Activated CD4-positive, alpha-beta T cell treated with anti-CD3 and anti-CD28 coated beads, Interleukin-2, amount 50 U/mL, for 1 hour (primary cell): ENCODE results near the gene CTAG1B.
"Not testable (repeated sequence)": the region's sequence is repeated elsewhere in the genome, so short reads cannot be mapped to it uniquely, and the experiment has no call there.

Source experiments
- DNase-seq: peaks from one replicate; pipeline ENCODE4 v3.0.0-alpha.2; 2020

The CTAG1B gene

DNA sequence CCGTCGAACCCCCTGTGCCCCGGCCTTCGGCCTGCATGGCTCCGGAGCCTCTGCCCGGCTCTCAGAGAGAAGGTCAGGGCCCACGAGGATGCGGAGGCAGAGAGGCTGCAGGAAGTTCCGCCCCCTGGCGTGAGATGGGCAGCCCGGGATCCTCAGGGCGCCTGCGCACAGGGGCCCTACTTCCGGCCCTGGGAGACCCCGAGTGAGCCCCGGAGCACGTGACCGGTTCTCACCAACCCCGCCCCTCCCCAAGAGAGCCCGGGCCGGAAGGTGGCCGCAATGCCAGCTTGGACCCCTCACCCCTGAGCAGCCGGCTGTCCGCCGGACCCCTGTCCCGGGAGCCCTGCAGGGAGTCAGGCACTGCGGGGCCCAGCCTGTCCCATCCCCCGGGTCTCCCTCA is at the start of gene CTAG1B:
TSS of gene CTAG1B (minus strand) at position 101 of the 400 bp plus-strand sequence. CDS start at position 37, 64 bp downstream.
- DNase-seq, result not testable (repeated sequence)

DNA sequence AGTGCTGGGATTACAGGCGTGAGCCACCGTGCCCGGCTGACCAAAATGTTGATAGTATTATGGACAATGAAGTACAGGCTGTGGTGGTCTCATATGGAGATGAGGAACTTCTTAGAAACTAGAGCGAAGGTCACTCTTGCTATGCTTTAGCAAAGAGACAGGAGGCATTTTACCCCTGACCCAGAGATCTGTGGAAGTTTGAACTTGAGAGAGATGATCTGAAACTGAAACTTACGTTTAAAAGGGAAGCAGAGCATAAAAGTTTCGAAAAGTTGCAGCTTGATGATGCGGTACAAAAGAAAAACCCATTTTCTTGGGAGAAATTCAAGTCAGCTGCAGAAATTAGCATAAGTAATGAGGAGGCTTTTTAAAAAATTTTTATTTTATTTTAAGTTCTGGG is 42.8 kb upstream of the CTAG1B start:
- no peak for DNase-seq

DNA sequence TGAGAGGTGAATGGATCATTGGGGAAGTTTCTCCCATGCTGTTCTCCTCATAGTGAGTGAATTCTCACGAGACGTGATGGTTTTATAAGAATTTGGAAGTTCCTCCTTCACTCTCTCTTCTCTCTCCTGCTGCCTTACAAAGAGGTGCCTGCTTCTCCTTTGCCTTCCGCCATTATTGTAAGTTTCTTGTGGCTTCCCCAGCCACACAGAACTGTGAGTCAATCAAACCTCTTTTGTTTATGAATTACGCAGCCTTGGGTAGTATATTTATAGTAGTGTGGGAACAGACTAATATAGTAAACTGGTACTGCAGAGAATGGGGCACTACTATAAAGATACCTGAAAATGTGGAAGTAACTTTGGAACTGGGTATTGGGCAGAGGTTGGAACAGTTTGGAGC is 42.1 kb upstream of the CTAG1B start:
- DNase-seq, result no peak

DNA sequence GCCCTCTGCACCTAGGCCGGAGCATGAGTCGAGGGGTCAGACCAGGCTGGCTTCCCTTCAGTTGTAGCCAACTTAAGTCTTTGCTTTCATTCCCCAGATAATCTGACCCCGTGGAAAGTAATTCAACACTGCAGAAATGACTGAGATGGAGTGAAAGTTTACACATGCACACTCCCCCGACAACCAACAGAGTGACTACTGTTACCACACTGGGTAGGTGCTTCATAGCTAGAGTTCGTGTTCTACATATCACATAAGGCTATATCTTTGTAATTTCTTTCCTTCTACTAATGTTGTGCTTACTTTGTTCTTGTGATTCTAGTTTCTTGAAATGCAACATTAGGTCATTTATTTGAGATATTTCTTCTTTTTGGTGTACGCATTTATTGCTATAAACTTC is 41.5 kb upstream of the CTAG1B start:
- no peak for DNase-seq

DNA sequence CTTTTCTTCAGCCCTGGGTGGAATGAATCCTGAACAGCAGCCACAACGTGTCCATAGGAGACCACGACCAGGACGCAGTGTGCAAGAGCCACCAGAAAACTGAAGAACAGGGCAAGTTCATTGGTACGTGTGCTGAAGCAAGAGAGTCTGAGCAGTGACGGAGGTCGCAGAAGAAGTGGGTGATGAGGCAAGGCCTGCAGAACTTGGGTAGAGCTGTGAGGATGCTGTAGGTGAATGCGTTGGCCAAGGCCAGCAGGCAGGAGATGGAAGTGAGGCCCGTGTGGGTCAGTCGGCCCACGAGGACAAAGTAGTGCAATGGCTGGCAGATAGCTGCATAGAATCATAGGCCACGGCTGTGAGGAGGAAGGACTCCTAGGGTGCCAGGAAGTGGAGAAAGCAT is 39.9 kb upstream of the CTAG1B start:
- no peak for DNase-seq

DNA sequence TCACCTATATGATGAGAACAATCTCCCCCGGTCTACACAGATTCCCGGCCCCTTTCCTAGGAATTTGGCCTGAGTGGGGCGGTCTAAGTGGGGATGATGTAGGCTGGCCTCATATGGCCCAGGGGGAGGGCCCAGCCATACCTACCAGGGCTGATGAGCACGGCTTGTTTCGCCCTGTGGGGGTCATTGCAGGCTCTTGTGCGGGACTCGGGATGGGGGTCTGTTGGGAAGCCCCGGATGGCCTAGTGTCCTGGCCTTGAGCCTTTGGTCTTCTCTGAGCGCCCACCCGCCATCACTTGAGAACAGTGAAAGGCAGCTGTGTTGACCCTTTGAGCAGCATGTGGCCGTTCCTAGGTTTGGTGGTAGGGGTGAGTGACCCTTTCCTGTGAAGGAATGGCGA is 39.1 kb upstream of the CTAG1B start:
- no peak for DNase-seq

DNA sequence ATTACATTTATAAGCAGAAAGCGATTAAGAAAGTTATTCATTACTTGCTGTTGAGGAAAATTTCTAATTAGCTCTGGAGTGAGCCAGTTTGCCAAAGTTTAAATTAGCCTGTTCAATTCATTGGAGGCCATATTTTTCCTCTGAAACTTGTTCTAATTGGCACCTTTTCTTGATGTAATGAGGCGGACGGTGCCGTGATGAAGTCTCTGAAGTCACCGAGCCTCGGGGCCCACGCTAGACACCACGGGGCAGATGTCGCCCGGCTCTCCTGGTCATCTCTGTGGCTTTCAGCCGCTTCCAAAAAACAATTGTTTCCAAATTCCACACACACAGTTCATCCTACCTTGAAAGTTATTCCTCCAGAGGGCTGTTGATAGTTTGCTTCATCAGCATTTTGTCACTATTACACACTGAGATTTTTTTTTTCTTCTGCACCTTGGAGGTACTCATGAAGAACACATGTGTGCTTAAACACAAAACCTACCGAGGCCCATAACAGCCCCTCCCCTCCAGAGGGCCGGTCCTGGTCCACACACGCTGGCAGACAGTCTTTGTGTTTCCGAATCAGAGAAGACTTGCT is 38.2 kb upstream of the CTAG1B start:
- no peak for DNase-seq

DNA sequence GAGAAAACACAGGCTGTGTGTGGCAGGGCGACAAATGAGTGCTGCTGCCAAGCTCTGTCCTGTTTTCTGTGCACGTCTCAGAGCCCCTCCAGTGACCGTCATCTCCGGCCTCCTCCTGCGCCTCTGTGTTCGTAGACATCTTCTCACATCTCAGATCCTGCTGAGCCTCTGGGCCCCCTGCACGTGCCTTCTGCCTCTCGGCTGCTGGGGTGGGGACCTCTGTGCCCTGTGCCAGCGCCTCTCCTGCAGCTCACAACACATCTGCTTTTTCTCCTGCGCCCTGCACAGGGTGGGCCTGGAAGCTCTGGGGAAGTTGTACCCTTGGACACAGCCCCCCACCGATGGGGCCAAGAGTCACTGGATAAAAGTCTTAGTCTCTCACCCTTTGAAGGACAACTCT is 36.7 kb upstream of the CTAG1B start:
- no peak for DNase-seq

DNA sequence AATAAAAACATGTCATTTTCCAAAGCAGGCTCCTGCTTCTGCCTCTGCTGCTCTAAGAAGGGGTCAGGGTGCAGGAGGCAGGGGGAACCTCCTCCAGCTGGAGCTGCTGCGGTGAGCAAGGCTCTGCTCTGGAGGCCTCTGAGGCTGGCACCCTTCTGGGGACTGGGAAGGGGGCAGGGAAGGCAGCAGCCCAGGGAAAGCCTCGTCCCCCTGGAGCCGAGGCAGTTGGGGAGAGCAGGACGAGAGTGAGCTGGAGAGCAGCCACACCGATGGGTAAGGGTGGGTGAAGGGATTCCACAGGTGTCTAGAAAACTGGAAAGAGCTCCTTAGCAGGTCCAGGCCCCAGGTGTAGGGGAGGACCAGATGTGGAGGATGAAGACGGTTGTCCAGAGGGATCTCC is 36.3 kb upstream of the CTAG1B start:
- DNase-seq, result no peak

DNA sequence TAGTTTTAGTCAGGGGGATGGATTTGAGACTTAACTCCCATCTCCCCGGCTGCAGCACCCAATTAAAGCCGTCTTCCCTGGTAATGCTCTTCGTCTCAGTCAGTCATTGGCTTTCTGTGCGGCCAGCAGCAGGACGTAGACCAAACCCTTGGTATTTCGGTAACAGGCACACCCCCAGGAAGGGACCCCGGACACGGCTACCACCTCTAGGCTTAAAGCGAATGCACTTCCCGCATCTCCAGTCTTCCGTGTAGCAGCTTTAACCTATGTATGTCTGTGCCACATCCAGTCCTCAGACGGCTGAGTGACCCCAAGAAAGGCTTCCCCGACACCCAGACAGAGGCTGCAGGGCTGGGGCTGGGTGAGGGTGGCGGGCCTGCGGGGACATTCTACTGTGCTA is 35.8 kb upstream of the CTAG1B start:
- no peak for DNase-seq

DNA sequence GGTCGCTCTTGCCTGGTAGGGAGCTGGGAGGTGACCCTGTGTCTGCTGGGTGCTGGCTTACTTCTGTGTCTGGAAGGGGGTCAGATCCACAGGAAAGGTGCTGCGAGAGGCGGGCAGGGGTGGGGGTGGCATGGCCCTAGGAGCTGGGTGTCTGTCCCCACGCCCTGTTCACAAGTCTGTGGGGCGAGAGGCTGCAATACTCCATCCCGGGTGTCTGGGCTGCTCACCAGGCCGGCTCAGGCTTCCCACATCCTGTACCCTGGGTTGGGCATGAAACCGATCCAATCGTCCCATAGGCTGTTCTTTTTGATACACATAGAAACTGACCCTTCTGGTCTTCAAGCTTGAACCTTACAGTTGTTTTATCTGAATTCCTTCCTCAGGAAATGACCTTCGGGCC is 35.3 kb upstream of the CTAG1B start:
- no peak for DNase-seq

DNA sequence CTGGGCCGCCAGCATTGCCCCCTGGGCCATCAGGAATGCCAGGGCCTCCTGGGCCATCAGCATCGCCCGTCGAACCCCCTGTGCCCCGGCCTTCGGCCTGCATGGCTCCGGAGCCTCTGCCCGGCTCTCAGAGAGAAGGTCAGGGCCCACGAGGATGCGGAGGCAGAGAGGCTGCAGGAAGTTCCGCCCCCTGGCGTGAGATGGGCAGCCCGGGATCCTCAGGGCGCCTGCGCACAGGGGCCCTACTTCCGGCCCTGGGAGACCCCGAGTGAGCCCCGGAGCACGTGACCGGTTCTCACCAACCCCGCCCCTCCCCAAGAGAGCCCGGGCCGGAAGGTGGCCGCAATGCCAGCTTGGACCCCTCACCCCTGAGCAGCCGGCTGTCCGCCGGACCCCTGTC is 34.3 kb upstream of the CTAG1B start, which contains the start of gene CTAG2:
TSS of gene CTAG2 (minus strand) at position 167 of the 400 bp plus-strand sequence. CDS start at position 103, 64 bp downstream.
- DNase-seq, result not testable (repeated sequence)

DNA sequence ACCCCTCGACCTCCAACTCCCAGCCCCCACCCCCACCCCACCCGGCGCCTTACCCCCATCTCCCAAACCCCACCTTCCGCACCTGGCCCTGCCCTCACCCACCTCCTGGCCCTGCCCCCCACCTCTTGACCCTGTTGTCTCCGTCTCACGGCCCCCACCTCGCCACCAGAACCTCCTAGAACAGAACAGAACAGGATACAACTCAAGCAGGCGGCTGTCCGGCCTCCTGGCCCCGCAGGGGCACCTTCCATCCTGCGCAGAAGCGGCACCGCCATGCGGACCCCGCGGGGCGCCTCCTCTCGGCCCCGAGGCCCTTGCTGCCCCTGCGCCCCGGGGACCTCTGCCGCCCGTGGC is 33.9 kb upstream of the CTAG1B start:
- no peak for DNase-seq

DNA sequence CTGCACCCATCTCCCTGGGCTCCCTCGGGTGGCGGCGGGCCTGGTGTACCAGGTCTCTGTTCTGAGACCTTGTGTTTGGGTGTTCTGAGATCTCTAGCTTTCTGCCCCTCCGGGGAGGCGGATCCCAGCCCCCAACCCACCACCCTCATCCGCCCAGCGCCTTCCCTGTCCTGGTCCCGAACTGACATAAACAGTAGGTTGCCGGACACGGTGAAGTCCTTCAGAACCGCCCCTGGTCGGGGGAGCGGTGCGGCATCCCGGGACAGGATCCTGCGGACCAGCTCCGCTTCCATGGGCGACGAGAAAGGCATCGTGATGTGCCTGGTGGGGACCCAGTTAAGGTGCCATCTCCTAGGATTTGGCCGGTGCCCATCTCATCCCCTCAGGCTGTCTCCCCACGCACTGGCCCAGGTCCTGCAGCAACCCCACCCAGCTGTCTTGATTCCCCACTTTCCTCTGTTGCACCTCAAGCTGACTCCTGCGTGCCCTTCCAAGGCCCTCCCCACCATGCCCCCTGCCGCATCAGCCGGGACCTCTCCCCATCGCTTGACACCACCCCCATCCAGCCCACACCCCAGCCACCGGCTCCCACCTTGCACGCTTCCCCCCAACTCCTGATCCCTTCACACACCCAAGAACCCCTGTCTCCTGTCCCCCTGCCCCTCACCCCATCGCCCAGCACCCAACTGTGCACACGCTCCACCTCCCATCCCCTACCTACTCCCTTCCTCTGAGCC is 33.4 kb upstream of the CTAG1B start:
- DNase-seq, result no peak

DNA sequence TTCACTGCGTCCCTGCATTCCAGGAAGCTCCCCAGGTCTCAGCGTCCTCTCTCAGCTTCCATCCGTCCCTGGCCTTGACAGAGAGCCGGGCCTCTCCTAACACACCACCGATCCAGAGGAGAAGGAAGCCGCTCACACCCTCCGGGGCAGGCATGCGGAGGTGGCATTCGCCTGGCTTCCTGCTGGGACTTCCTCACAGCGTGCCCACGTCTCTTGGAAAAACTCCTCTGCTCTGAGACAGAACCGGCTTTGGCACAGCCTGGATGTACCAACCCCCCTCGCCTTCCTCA is 31.1 kb upstream of the CTAG1B start:
- no peak for DNase-seq

DNA sequence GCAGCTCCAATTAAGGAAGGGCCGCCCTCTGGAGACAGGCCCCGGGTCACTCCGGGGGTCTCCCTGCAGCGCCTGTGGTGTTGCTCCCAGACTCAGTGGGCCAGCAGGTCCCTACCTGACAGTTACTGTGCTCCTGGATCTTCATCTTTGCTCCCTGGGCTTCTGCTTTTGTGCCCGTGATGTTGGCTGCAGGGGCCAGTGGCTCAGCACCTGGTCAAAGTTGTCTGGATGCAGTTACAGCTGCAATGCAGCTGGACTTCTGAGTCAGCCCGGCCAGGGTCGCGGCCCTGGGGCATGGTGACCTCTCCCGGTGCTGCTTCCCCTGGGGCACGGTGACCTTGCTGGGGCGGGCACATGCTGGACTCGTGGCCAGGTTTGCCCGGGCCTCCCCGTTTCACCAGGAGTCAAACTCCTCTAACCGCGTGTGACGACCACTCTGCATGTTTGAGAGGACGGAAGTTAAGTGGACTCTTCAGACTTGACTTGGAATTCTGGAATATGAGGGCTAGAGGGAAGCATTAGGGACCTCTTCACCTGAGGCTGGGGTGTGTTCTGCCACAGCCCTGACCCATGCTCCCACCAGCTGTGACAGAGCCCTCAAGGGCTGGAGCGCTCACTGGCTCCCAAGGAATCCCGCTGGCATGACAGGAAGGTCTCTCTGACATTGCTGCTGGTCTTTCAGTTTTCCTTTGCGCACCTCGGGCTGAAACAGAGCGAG is 30.6 kb upstream of the CTAG1B start:
- DNase-seq, result no peak

DNA sequence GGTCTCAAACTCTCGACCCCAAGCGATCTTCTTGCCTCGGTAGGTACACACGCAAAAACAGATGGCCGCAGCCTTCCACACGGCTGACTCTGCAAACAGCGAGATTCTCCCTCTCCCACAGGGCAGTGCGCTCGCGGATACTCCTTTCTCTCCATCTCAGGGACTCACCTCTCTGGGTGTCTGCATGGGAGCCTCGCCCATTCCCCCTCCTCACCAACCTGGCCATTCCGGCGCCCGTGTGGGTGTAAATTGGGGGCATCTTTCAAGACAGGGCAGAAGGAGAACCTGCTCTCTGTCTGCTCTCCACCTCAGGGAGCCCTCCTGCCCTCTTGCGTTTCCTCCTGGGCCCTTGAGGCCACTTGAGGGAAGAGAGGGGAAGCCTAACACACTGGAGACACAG is 29.8 kb upstream of the CTAG1B start:
- no peak for DNase-seq

DNA sequence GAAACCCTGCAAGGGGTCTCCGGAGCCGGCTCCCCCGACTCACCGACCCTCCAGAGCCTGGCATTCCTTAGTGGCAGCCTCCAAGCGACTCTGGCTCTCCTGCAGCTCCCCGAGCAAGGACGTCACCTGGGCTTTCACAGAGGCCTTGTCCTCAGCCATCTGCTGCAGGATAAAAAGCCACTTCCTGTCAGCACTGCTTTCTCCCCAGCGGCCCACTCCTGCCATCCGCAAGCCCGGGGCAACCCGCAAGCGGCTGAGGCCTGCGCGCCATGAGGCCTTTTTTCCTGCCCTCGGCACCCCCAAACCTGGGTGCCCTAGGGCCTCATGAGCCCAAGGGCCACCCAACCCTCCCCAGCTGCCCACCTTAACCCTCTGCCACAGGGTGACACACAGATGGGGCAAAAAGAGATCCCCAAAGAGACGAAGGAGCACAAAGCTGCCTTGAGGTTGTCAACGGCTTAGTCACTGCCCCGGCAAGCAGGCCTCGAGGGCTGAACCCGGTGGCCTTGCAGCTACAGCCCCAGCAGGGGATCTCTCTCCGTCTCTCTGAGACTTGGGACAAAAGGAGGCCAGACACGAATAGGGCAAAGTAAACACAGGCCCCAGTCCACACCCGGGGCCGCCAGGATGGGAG is 26.8 kb upstream of the CTAG1B start:
- DNase-seq, result not testable (repeated sequence)

DNA sequence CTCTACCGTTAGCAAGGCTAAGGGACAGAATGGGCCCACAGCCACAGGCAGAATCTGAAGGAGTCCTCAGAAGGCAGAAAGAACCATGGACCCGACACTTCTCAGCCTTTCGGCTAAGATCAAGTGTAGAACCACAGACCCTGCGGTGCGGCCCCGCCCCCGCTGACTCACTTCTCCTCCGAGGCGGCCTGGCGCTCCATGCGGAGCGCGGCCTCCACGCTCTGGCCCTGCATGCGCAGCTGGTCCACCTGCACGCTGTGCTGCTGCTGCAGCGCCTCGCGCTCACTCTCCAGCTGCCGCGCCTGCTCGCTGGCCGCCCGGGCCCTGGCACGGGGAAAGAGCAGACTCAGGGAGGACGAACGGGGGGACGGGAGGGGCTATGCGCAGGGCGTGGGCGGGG is 24.6 kb upstream of the CTAG1B start:
- not testable (repeated sequence) for DNase-seq

DNA sequence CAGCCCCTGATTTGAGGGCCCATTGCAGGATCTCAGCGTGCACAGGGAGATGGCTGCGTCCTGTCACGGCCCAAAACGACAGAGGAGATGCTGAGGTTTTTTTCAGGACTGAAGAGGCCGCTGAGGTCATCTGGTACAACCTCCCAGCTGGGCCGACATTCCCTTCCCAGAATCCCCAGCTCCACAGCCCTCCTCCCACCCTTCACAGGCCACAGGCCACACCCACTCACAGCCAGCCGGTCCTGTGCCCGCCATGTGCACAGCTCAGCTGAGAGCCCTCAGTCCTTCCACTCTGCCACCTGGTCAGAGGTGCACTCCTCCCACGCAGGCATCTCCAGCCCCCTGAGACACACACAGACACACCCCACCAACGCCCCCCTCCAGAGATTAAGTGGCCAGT is 22.7 kb upstream of the CTAG1B start:
- not testable (repeated sequence) for DNase-seq

DNA sequence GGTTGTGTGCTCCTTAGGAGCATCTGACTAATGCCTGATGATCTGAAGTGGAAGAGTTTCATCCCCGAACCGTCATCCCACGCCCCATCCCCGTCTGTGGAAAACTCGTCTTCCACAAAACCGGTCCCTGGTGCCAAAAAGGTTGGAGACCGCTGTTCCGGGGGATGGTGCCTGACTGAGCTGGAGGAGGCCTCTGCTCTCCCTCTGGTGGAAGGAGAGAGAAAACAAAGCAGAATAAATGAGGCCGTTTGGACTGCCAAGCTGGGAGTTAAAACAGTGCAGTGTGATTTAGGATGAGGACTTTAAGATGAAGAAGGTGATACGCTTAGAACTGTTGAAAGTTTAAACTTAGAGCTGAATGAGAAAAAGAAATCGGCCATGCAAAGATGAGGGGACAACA is 14.6 kb upstream of the CTAG1B start:
- DNase-seq, result not testable (repeated sequence)

DNA sequence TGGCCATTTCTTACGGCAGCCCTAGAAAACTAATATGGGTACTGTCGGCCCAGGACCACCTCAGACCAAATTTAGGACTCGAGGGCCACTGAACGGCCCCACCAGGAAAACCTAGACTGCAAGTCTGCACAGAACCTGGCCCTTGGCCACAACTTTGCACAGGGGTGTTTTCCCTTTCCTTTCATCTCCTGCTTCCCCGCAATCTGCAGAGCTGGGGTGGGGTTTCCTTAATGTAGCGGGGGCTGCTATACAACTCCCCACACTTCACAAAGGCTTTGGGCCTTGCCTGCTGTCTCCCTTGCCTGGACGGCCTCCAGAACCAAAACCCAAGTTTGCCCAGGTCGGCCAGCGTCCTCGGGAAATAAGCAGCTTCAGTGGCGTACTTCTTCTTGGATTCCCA is 11.9 kb upstream of the CTAG1B start:
- not testable (repeated sequence) for DNase-seq

DNA sequence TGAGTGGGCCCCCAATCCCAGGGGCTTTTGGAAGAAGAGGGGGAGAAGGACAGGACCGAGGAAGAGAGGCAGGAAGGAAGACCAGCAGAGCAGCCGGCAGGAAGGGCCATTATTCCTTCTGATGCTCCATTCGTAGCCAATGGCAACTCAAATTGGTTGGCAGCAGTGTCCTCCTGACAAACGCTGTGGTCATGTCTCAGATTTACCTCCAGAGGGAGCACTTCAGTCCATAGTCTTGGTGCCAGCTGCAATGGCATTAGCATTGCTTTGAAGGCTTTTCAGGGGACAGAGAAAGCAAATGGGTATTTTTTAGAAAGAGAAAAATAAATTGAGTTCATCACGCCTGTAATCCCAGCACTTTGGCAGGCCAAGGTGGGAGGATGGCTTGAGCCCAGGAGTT is 9.9 kb upstream of the CTAG1B start:
- not testable (repeated sequence) for DNase-seq
